ENCODE measurements around the gene MLN.

MLN gene

DNA sequence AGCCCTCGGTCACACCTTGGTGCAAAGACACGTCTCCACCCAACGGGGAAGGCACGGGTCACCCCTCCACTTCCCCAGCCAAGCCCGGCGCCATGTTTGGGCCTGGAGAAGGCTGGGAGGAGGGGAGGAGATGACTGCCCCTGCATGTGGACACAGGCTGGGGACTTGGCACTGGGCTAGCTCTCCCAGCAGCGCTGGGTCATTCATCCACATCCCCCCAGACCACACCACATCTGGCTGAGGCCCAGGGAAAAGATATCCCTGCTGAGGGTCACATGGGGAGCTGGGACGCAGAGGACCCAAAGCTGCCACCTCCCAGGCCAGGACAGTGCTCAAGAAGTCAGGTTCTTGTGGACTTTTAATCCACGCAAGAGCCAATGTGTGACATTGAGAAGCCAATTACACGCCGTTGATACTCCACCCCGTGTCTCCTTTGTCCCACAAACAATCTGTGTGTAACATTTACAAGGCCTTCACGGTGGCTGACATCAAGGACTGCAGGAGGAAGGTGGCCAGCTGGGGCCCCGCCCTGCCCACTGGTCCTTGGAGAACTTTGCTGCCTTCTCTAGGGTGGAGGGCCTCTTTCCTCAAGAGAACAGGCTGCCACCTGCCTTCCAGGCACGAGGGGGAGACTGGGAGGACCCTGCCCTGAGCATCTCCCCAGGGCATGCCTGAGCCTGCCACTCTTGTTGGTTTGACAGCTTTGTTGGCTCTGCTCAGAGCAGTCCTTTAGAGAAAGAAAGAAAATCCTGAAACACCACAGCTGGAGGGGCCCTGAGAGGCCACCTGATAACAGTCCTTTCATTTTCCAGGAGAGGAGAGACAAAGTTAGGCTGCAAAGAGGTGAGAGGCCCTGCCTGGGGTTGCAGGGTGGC lies 51.8 kb downstream of the MLN start:
- no peak overlapping the region for H3K4me3 ChIP-seq (ENCODE audit: low read length)
- TF ChIP-seq, protein P1, sequence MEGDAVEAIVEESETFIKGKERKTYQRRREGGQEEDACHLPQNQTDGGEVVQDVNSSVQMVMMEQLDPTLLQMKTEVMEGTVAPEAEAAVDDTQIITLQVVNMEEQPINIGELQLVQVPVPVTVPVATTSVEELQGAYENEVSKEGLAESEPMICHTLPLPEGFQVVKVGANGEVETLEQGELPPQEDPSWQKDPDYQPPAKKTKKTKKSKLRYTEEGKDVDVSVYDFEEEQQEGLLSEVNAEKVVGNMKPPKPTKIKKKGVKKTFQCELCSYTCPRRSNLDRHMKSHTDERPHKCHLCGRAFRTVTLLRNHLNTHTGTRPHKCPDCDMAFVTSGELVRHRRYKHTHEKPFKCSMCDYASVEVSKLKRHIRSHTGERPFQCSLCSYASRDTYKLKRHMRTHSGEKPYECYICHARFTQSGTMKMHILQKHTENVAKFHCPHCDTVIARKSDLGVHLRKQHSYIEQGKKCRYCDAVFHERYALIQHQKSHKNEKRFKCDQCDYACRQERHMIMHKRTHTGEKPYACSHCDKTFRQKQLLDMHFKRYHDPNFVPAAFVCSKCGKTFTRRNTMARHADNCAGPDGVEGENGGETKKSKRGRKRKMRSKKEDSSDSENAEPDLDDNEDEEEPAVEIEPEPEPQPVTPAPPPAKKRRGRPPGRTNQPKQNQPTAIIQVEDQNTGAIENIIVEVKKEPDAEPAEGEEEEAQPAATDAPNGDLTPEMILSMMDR (conservative IDR thresholded peaks at IDR 0.05; ENCODE audit: low read length), result no peak
- DNase-seq (ENCODE audit: low read depth), result no peak

- TF ChIP-seq, protein P1 (conservative IDR thresholded peaks at IDR 0.05; ENCODE audit: low read length), result no peak
- no peak overlapping the region for H3K4me3 ChIP-seq (ENCODE audit: low read length)
- DNase-seq (ENCODE audit: low read depth), result peak; percentile 46
Measured at GRCh38 chr6:33750244-33750991, 53.4 kb downstream of the MLN start.

- DNase-seq (ENCODE audit: low read depth), result no peak
- TF ChIP-seq, protein P1 (conservative IDR thresholded peaks at IDR 0.05; ENCODE audit: low read length), result no peak
Measured at GRCh38 chr6:33749401-33749800, 54.4 kb downstream of the MLN start.

GRCh38 chr6:33748841-33749240 lies 55.0 kb downstream of the MLN start:
- H3K4me3 ChIP-seq (ENCODE audit: low read length), result no peak overlapping the region
- TF ChIP-seq, protein P1 (conservative IDR thresholded peaks at IDR 0.05; ENCODE audit: low read length), result no peak
- no peak for DNase-seq (ENCODE audit: low read depth)

More at GRCh38 chr6:33749401-33749800, 54.4 kb downstream of the MLN start:
- H3K4me3 ChIP-seq (ENCODE audit: low read length), result no peak overlapping the region

- TF ChIP-seq, protein P1 (conservative IDR thresholded peaks at IDR 0.05; ENCODE audit: low read length), result no peak
- no peak overlapping the region for H3K4me3 ChIP-seq (ENCODE audit: low read length)
- no peak for DNase-seq (ENCODE audit: low read depth)
Measured at GRCh38 chr6:33747823-33748222, 56.0 kb downstream of the MLN start.

DNA sequence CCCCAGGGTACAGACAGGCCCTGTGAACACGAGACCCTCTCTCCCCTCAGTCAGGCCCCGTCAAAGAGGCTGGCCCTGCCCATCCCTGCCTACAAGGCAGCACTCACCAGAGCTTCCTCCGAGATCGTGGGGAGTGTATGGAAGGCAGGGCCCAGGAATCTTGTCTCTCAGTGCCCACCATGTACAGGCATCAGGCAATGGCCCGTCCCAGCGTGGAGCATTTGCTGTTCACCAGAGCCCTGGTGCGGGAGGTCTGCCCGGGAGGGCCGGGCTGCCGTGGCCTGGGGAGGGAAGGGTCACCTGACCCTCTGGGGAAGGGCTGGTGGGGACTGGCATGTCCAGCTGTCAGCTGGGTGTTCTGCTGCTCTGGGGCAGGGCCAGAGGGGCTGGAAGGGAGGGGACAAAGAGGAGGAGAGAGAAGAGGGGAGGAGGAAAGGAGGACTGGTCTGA lies 57.1 kb downstream of the MLN start, which contains the start of gene IP6K3:
Gene IP6K3 (minus strand): TSS at position 255 of the 450 bp plus-strand sequence. CDS start 11,429 bp downstream, outside the sequence.
- no peak within 1 kb of the TSS for H3K4me3 ChIP-seq (ENCODE audit: low read length)
- DNase-seq (ENCODE audit: low read depth), result no peak
- TF ChIP-seq, protein P1 (conservative IDR thresholded peaks at IDR 0.05; ENCODE audit: low read length), result no peak
